CD14-positive monocyte (primary cell): ENCODE data around the gene SSTR4. TPM values are rescaled to one million over a fixed set of nuclear protein-coding genes. Genes with fewer than 3 reads are reported as not detected.

Experiments used
- DNase-seq, 3 donors: peaks; one replicate each; pipeline ENCODE4 v3.0.0-alpha.2; 2011 to 2022
- H2AFZ ChIP-seq: 2 replicates; pipeline ENCODE4 v1.6.0; 2012; ENCODE audit warnings: mild to moderate bottlenecking, low read depth, low read length, inconsistent platforms; ENCODE audit not compliant: insufficient read depth, poor library complexity, severe bottlenecking
- H3K27ac ChIP-seq, 2 donors: 1 replicate in 1 of 2; 2 replicates in 1 of 2; pipeline ENCODE4 v1.5.1; 2012 to 2013; ENCODE audit warnings: low read length in 2 of 2, control low read depth in 1 of 2, inconsistent platforms in 1 of 2, low read depth in 1 of 2, mild to moderate bottlenecking in 1 of 2
- H3K27me3 ChIP-seq, 2 donors: one replicate each; pipeline versions ENCODE4 v1.6.0 to v1.6.1; 2011 to 2013; ENCODE audit warnings: low read length in 2 of 2; ENCODE audit not compliant: control insufficient read depth in 2 of 2, insufficient read depth in 2 of 2
- H3K36me3 ChIP-seq, 2 donors: replicated peaks in 1 of 2; 1 replicate in 1 of 2; 2 replicates in 1 of 2; pipeline versions ENCODE4 v1.5.1 to v1.6.1; 2012 to 2013; ENCODE audit warnings: low read length in 2 of 2, control low read depth in 1 of 2, inconsistent platforms in 1 of 2, mild to moderate bottlenecking in 1 of 2; ENCODE audit not compliant: insufficient read depth in 2 of 2, control insufficient read depth in 1 of 2
- H3K4me1 ChIP-seq, 2 donors: 1 replicate in 1 of 2; 2 replicates in 1 of 2; pipeline versions ENCODE4 v1.5.1 to v1.6.1; 2012 to 2013; ENCODE audit warnings: low read length in 2 of 2, control low read depth in 1 of 2, inconsistent platforms in 1 of 2, mild to moderate bottlenecking in 1 of 2, moderate library complexity in 1 of 2; ENCODE audit not compliant: insufficient read depth in 2 of 2, control insufficient read depth in 1 of 2
- H3K4me2 ChIP-seq: replicated peaks from 2 replicates; pipeline ENCODE3; 2012; ENCODE audit warnings: low read length, moderate library complexity, mild to moderate bottlenecking; ENCODE audit not compliant: poor library complexity, severe bottlenecking; ENCODE audit errors: extremely low read depth
- H3K4me3 ChIP-seq, 3 experiments: fragments of 200-600 bp in 1 of 3; sonication (generic) in 1 of 3; replicated peaks in 1 of 3; 1 replicate in 2 of 3; 2 replicates in 1 of 3; pipeline ENCODE4 v1.5.1; 2011 to 2013; ENCODE audit warnings: low read length in 3 of 3, mild to moderate bottlenecking in 3 of 3, control low read depth in 2 of 3, low read depth in 2 of 3, inconsistent platforms in 1 of 3, moderate library complexity in 1 of 3
- H3K79me2 ChIP-seq: 2 replicates; pipeline ENCODE4 v1.6.0; 2012; ENCODE audit warnings: mild to moderate bottlenecking, control low read depth, inconsistent platforms, low read length, moderate library complexity; ENCODE audit not compliant: insufficient read depth
- H3K9ac ChIP-seq: 2 replicates; pipeline ENCODE4 v1.6.0; 2017; ENCODE audit warnings: low read length, mild to moderate bottlenecking; ENCODE audit not compliant: insufficient read depth, poor library complexity, severe bottlenecking
- H3K9me3 ChIP-seq, 2 donors: replicated peaks in 1 of 2; 1 replicate in 1 of 2; 2 replicates in 1 of 2; pipeline versions ENCODE4 v1.5.1 to v1.6.1; 2012 to 2013; ENCODE audit warnings: low read length in 2 of 2, control low read depth in 1 of 2; ENCODE audit not compliant: control insufficient read depth in 1 of 2, insufficient read depth in 1 of 2
- H4K20me1 ChIP-seq: 2 replicates; pipeline ENCODE4 v1.6.0; 2012; ENCODE audit warnings: mild to moderate bottlenecking, low read length, control low read depth, moderate library complexity; ENCODE audit not compliant: insufficient read depth
- H3K27ac Mint-ChIP-seq, 7 donors: one replicate each; pipeline ENCODE4 v1.8.0; 2020; ENCODE audit warnings: mild to moderate bottlenecking in 7 of 7, mixed read lengths in 7 of 7, moderate library complexity in 6 of 7, inconsistent platforms in 2 of 7
- H3K27me3 Mint-ChIP-seq, 3 donors: one replicate each; pipeline ENCODE4 v1.8.0; 2021 to 2022; ENCODE audit warnings: low read depth in 3 of 3, mild to moderate bottlenecking in 3 of 3, mixed read lengths in 3 of 3, moderate library complexity in 3 of 3, inconsistent platforms in 1 of 3
- H3K36me3 Mint-ChIP-seq, 2 donors: one replicate each; pipeline ENCODE4 v1.8.0; 2020; ENCODE audit warnings: mixed read lengths in 2 of 2, inconsistent platforms in 1 of 2, mild to moderate bottlenecking in 1 of 2
- H3K4me1 Mint-ChIP-seq: one replicate; pipeline ENCODE4 v1.8.0; 2020; ENCODE audit warnings: mild to moderate bottlenecking, mixed read lengths
- H3K4me3 Mint-ChIP-seq, 2 donors: one replicate each; pipeline ENCODE4 v1.8.0; 2020; ENCODE audit warnings: mild to moderate bottlenecking in 2 of 2, mixed read lengths in 2 of 2, moderate library complexity in 1 of 2
- H3K9me3 Mint-ChIP-seq, 7 donors: one replicate each; pipeline ENCODE4 v1.8.0; 2020 to 2022; ENCODE audit warnings: mixed read lengths in 7 of 7, mild to moderate bottlenecking in 6 of 7, moderate library complexity in 6 of 7, inconsistent platforms in 2 of 7
- WGBS: methylation state at CpG from one replicate; pipeline ENCODE4 v1.1.5; 2013; ENCODE audit warnings: missing lambda C conversion rate; ENCODE audit not compliant: insufficient coverage; 5-methylcytosine and 5-hydroxymethylcytosine counted together
- intact Hi-C, 2 donors: fragments of 100-400 bp; cut with micrococcal nuclease; formaldehyde crosslinking; loops; one replicate each; pipeline versions ENCODE4 v1.15.0 to v1.15.1; 2023
- polyA plus RNA-seq, 3 donors: library from polyadenylated mRNA; depleted of rRNA in 1 of 3; unstranded in 2 of 3; stranded (reverse) in 1 of 3; fragments of 300-500 nt in 2 of 3; fragments of >200 nt in 1 of 3; fragmentation: Illumina TruSeq in 2 of 3; gene quantifications; 1 replicate in 2 of 3; 2 replicates in 1 of 3; pipeline ENCODE4 v1.2.3, GENCODE V29; 2012 to 2021
- TF ChIP-seq, protein P1 (sequence below): fragments of 200-600 bp; IDR thresholded peaks from one replicate; pipeline ENCODE4 v1.8.0; 2022; ENCODE audit warnings: antibody characterized with exemption, mild to moderate bottlenecking

SSTR4 gene
- polyA plus RNA-seq, 3 donors, result not detected

DNA sequence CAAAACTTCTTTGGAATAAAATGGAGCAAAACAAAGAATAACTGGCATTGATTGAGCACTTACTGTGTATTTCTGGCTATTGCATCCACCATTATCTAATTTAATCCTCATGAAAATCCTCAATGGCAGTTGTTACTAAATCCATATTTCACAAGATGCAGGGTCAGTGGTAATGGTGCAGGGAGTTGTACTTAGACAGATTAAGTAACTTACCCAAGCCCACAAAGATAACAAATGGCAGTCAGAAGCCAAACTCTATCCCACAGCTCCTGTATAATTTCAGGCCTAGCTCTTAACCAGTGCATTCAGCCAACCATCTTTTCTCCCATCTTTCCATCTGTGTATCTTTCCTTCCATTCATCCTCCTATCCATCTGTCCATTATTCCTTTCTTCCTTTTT is 29.3 kb upstream of the SSTR4 start:
- H3K4me1 Mint-ChIP-seq, result peaks cover 14% of the 10 kb centered on the region
- peaks cover 0 to 4% (median 0%) of the 10 kb centered on the region in 3 donors for H3K27me3 Mint-ChIP-seq
- no peaks in the 10 kb centered on the region for H3K36me3 Mint-ChIP-seq
- Histone ChIP-seq H3K27ac (no peak overlapping the region), H3K4me3 (no peak overlapping the region), H2AFZ (no peak overlapping the region), H3K4me1 (no peaks in the 10 kb centered on the region), H4K20me1 (no peaks in the 10 kb centered on the region), H3K27me3 (no peaks in the 10 kb centered on the region), H3K36me3 (no peaks in the 10 kb centered on the region), H3K9me3 (no peaks in the 10 kb centered on the region), H3K79me2 (no peaks in the 10 kb centered on the region), H3K4me2 (no peak overlapping the region), H3K9ac (no peak overlapping the region)
- DNase-seq, result no peak
- intact Hi-C loops, result no loop called here
- TF ChIP-seq, protein P1, sequence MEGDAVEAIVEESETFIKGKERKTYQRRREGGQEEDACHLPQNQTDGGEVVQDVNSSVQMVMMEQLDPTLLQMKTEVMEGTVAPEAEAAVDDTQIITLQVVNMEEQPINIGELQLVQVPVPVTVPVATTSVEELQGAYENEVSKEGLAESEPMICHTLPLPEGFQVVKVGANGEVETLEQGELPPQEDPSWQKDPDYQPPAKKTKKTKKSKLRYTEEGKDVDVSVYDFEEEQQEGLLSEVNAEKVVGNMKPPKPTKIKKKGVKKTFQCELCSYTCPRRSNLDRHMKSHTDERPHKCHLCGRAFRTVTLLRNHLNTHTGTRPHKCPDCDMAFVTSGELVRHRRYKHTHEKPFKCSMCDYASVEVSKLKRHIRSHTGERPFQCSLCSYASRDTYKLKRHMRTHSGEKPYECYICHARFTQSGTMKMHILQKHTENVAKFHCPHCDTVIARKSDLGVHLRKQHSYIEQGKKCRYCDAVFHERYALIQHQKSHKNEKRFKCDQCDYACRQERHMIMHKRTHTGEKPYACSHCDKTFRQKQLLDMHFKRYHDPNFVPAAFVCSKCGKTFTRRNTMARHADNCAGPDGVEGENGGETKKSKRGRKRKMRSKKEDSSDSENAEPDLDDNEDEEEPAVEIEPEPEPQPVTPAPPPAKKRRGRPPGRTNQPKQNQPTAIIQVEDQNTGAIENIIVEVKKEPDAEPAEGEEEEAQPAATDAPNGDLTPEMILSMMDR, result no peak
- no peaks in the 10 kb centered on the region for H3K9me3 Mint-ChIP-seq
- H3K27ac Mint-ChIP-seq, result no peak overlapping the region
- no peak overlapping the region for H3K4me3 Mint-ChIP-seq

DNA sequence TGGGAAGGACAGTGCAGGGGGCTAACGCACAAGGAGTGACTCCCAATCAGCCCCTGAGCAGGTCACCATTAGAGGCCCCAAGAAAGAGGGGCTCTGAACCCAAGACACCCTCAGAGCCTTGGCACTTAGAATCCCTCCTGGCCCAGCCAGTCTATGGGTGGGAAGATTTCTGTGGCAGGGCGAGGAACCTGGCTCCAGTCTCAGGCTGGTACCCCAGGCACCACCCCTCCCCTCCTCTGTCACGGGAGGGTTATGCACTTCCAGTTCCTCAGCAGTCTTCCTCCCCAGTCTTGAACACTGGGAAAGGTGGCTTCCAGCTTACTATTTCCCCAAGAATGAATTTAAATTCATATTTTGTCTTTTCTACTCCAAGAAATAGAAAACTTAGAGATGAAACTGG is 27.6 kb upstream of the SSTR4 start:
- Mint-ChIP-seq H3K27me3 (no peaks in the 10 kb centered on the region), H3K9me3 (no peaks in the 10 kb centered on the region), H3K4me3 (no peak overlapping the region), H3K36me3 (no peaks in the 10 kb centered on the region), H3K4me1 (peaks cover 9% of the 10 kb centered on the region), H3K27ac (no peak overlapping the region)
- H3K79me2 ChIP-seq, result no peaks in the 10 kb centered on the region
- H4K20me1 ChIP-seq, result no peaks in the 10 kb centered on the region
- no peak overlapping the region for H3K4me3 ChIP-seq
- no peak overlapping the region for H3K27ac ChIP-seq
- H3K9me3 ChIP-seq, result no peaks in the 10 kb centered on the region
- WGBS, result no CpG with 5 or more reads among the region's 3 CpGs
- H3K4me1 ChIP-seq, result no peaks in the 10 kb centered on the region
- no peaks in the 10 kb centered on the region for H3K36me3 ChIP-seq
- H3K27me3 ChIP-seq, result no peaks in the 10 kb centered on the region
- H3K9ac ChIP-seq, result no peak overlapping the region
- H3K4me2 ChIP-seq, result no peak overlapping the region
- TF ChIP-seq, protein P1, result no peak
- no peak for DNase-seq
- intact Hi-C loops, result no loop called here
- H2AFZ ChIP-seq, result no peak overlapping the region
